IPS-18a (cell line): ENCODE results near the gene SRP9.
"Not testable (repeated sequence)": the region's sequence is repeated elsewhere in the genome, so short reads cannot be mapped to it uniquely, and the experiment has no call there.

Experiments used
- H3K27ac ChIP-seq: one replicate; pipeline ENCODE4 v1.5.1; 2013; ENCODE audit warnings: low read length
- H3K27me3 ChIP-seq: one replicate; pipeline ENCODE4 v1.6.1; 2013; ENCODE audit warnings: mild to moderate bottlenecking, low read length; ENCODE audit not compliant: control insufficient read depth, insufficient read depth
- H3K36me3 ChIP-seq: one replicate; pipeline ENCODE4 v1.6.1; 2013; ENCODE audit warnings: low read depth, low read length; ENCODE audit not compliant: control insufficient read depth
- H3K4me1 ChIP-seq: one replicate; pipeline ENCODE4 v1.6.1; 2013; ENCODE audit warnings: low read depth, low read length; ENCODE audit not compliant: control insufficient read depth
- H3K4me3 ChIP-seq: one replicate; pipeline ENCODE4 v1.5.1; 2013; ENCODE audit warnings: low read length
- H3K9ac ChIP-seq: one replicate; pipeline ENCODE4 v1.6.1; 2013; ENCODE audit warnings: mild to moderate bottlenecking, low read length, moderate library complexity
- H3K9me3 ChIP-seq: one replicate; pipeline ENCODE4 v1.6.1; 2013; ENCODE audit warnings: low read depth, low read length; ENCODE audit not compliant: control insufficient read depth

SRP9 gene

GRCh38 chr1:225780630-225781029, 3.0 kb downstream of the SRP9 start:
- Histone ChIP-seq H3K4me1 (peaks cover 34% of the 10 kb centered on the region), H3K4me3 (no peak overlapping the region), H3K27ac (peak overlapping the region; percentile 20), H3K9ac (no peak overlapping the region), H3K36me3 (peaks cover 22% of the 10 kb centered on the region), H3K9me3 (no peaks in the 10 kb centered on the region), H3K27me3 (no peaks in the 10 kb centered on the region)

GRCh38 chr1:225789142-225789541, 11.5 kb downstream of the SRP9 start:
- H3K36me3 ChIP-seq, result peaks cover 61% of the 10 kb centered on the region
- not testable (repeated sequence) for H3K4me3 ChIP-seq, H3K27ac ChIP-seq, H3K4me1 ChIP-seq, H3K9me3 ChIP-seq, H3K27me3 ChIP-seq, H3K9ac ChIP-seq

GRCh38 chr1:225794954-225795353, 17.3 kb downstream of the SRP9 start:
- Histone ChIP-seq H3K27ac (no peak overlapping the region), H3K27me3 (no peaks in the 10 kb centered on the region), H3K36me3 (peaks cover 13% of the 10 kb centered on the region), H3K4me3 (no peak overlapping the region), H3K4me1 (no peaks in the 10 kb centered on the region), H3K9me3 (no peaks in the 10 kb centered on the region), H3K9ac (no peak overlapping the region)

GRCh38 chr1:225796097-225796496, 18.5 kb downstream of the SRP9 start:
- H3K9ac ChIP-seq, H3K27ac ChIP-seq, H3K36me3 ChIP-seq, H3K4me1 ChIP-seq, H3K27me3 ChIP-seq, H3K9me3 ChIP-seq, H3K4me3 ChIP-seq: not testable (repeated sequence)

GRCh38 chr1:225801146-225801545, 23.5 kb downstream of the SRP9 start:
- H3K27ac ChIP-seq, H3K4me3 ChIP-seq, H3K4me1 ChIP-seq, H3K9me3 ChIP-seq, H3K9ac ChIP-seq, H3K36me3 ChIP-seq, H3K27me3 ChIP-seq: not testable (repeated sequence)

- Histone ChIP-seq H3K9ac (no peak overlapping the region), H3K27ac (no peak overlapping the region), H3K36me3 (no peaks in the 10 kb centered on the region), H3K9me3 (no peaks in the 10 kb centered on the region), H3K4me3 (no peak overlapping the region), H3K27me3 (peaks cover 6% of the 10 kb centered on the region), H3K4me1 (peaks cover 2% of the 10 kb centered on the region)
Observed at GRCh38 chr1:225806249-225806648, 28.6 kb downstream of the SRP9 start.

GRCh38 chr1:225806736-225807135, 29.1 kb downstream of the SRP9 start:
- not testable (repeated sequence) for H3K27ac ChIP-seq, H3K9me3 ChIP-seq, H3K9ac ChIP-seq, H3K27me3 ChIP-seq, H3K4me1 ChIP-seq, H3K4me3 ChIP-seq, H3K36me3 ChIP-seq

- Histone ChIP-seq H3K9me3 (no peaks in the 10 kb centered on the region), H3K27ac (no peak overlapping the region), H3K4me3 (no peak overlapping the region), H3K36me3 (no peaks in the 10 kb centered on the region), H3K27me3 (peaks cover 10% of the 10 kb centered on the region), H3K4me1 (peaks cover 6% of the 10 kb centered on the region), H3K9ac (no peak overlapping the region)
Observed at GRCh38 chr1:225808136-225808535, 30.5 kb downstream of the SRP9 start.

GRCh38 chr1:225809842-225810578, 32.4 kb downstream of the SRP9 start, which contains the start of gene EPHX1:
EPHX1 (plus strand) TSS chr1:225810124; CDS start chr1:225828730, 18,606 bp downstream.
- Histone ChIP-seq H3K27ac (no peak within 1 kb of the TSS), H3K4me1 (peaks cover 10% of the 10 kb centered on the region), H3K4me3 (peak within 1 kb of the TSS; percentile 70), H3K36me3 (no peaks in the 10 kb centered on the region), H3K9me3 (no peaks in the 10 kb centered on the region), H3K27me3 (peaks cover 10% of the 10 kb centered on the region), H3K9ac (peak within 1 kb of the TSS; percentile 42)

GRCh38 chr1:225810579-225811538, 33.2 kb downstream of the SRP9 start:
- not testable (repeated sequence) for H3K27ac ChIP-seq, H3K9me3 ChIP-seq, H3K27me3 ChIP-seq, H3K36me3 ChIP-seq
- peaks cover 13% of the 10 kb centered on the region for H3K4me1 ChIP-seq
- peak overlapping the region; percentile 42 for H3K9ac ChIP-seq
- H3K4me3 ChIP-seq, result peak overlapping the region; percentile 70

- no peaks in the 10 kb centered on the region for H3K9me3 ChIP-seq
- peak overlapping the region; percentile 70 for H3K4me3 ChIP-seq
- peaks cover 10% of the 10 kb centered on the region for H3K27me3 ChIP-seq
- H3K4me1 ChIP-seq, result peaks cover 18% of the 10 kb centered on the region
- H3K36me3 ChIP-seq, result no peaks in the 10 kb centered on the region
- peak overlapping the region; percentile 3 for H3K9ac ChIP-seq
- no peak overlapping the region for H3K27ac ChIP-seq
Observed at GRCh38 chr1:225811622-225812487, 34.2 kb downstream of the SRP9 start.
